ENCODE data around the gene R3HCC1L. TPM values are rescaled to one million over a fixed set of nuclear protein-coding genes. Genes with fewer than 3 reads are reported as not detected.

The R3HCC1L gene
- total and polyA plus RNA-seq, 12 donors, result 6.5 to 24.3 (median 10.1) TPM

DNA sequence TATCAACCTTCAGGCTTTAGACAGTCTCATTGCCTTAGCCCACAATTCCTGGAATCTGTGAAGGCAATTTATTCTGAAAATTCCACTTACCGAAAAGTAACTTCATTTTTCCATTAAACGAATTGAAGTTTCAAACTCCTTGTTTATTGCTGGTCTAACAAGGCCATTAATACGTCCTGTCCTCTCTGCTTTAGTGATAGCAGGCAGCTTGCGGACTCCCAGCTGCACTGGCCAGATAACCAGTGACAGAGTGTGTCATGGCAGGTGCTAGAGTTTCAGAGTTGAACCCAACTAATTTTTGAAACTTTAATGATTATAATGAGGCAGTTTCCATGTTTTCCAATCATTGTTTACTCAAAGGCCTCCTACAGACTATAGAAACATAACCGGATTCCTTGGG lies 102.4 kb downstream of the R3HCC1L start:
- Histone ChIP-seq H3K4me1 (replicated peaks in 1 of 2) (peaks cover 0 to 4% of the 10 kb centered on the region in 2 donors), H3K4me3 (no peak overlapping the region), H3K9me3 (replicated peaks in 1 of 3) (no peaks in the 10 kb centered on the region), H3K27ac (no peak overlapping the region), H3K36me3 (replicated peaks in 1 of 2) (peaks cover 0 to 23% of the 10 kb centered on the region in 2 donors), H3K27me3 (no peaks in the 10 kb centered on the region)
- intact Hi-C loops (cut with DNase I), result no loop called here
- TF ChIP-seq, protein P1, sequence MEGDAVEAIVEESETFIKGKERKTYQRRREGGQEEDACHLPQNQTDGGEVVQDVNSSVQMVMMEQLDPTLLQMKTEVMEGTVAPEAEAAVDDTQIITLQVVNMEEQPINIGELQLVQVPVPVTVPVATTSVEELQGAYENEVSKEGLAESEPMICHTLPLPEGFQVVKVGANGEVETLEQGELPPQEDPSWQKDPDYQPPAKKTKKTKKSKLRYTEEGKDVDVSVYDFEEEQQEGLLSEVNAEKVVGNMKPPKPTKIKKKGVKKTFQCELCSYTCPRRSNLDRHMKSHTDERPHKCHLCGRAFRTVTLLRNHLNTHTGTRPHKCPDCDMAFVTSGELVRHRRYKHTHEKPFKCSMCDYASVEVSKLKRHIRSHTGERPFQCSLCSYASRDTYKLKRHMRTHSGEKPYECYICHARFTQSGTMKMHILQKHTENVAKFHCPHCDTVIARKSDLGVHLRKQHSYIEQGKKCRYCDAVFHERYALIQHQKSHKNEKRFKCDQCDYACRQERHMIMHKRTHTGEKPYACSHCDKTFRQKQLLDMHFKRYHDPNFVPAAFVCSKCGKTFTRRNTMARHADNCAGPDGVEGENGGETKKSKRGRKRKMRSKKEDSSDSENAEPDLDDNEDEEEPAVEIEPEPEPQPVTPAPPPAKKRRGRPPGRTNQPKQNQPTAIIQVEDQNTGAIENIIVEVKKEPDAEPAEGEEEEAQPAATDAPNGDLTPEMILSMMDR (IDR thresholded peaks at IDR 0.05), result no peak
- no peak for TF ChIP-seq POLR2A (IDR thresholded peaks at IDR 0.05)
- WGBS, 4 donors, result 85 to 91% (median 88%) methylated on average over 5 of the region's 5 CpGs
- DNase-seq, result no peak

DNA sequence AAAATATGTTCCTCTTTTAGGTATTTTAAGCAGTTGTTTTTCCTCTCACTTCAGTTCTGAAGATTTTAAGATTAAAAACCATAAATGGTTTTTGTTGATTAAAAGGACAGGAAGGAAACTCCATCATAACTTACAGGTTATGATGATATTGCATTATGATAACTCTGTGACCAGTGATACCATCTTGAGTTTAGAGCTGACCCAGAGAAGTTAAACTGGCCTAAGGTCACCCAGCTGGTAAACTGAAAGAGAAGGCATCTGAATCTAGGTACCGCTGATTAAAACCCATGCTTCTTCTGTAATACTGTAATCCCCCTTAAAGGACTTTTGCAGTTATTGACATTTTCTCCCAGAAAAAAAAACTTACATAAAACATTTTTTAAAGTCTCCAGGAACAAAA lies 103.9 kb downstream of the R3HCC1L start:
- Histone ChIP-seq H3K4me1 (replicated peaks in 1 of 2) (peaks cover 0 to 4% of the 10 kb centered on the region in 2 donors), H3K27me3 (no peaks in the 10 kb centered on the region), H3K9me3 (replicated peaks in 1 of 3) (no peaks in the 10 kb centered on the region), H3K27ac (no peak overlapping the region), H3K36me3 (replicated peaks in 1 of 2) (peaks cover 0 to 23% of the 10 kb centered on the region in 2 donors), H3K4me3 (no peak overlapping the region)
- 92 to 96% (median 95%) methylated on average over 1 of the region's 1 CpG for WGBS, 4 donors
- intact Hi-C loops (cut with DNase I), result no loop called here
- DNase-seq, result no peak
- TF ChIP-seq, protein P1 (IDR thresholded peaks at IDR 0.05), result no peak
- TF ChIP-seq POLR2A (IDR thresholded peaks at IDR 0.05), result no peak

DNA sequence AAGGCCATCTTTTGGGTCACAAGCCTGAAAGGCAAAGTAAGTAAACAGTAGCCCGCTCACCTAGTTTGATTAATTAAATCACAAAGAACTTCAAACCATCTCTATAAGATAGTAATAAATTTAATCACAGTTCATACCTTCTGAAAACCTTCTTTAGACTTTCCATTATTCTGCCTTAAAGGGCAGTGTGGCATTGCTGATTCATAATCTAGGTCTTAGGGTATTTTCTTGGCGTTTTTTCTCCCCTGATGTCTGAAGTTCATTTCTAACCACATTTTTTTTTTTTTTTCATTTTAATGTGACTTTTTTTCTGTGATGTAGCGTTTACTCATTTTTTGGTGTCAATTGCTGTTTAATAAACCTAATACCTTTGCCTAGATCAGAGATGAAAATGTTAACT lies 106.1 kb downstream of the R3HCC1L start:
- H3K4me3 ChIP-seq, result no peak overlapping the region
- H3K9me3 ChIP-seq (replicated peaks in 1 of 3), result no peaks in the 10 kb centered on the region
- H3K36me3 ChIP-seq (replicated peaks in 1 of 2), result peaks cover 0 to 20% of the 10 kb centered on the region in 2 donors
- no peak for TF ChIP-seq POLR2A (IDR thresholded peaks at IDR 0.05)
- TF ChIP-seq, protein P1 (IDR thresholded peaks at IDR 0.05), result no peak
- peaks cover 0 to 3% of the 10 kb centered on the region in 2 donors for H3K4me1 ChIP-seq (replicated peaks in 1 of 2)
- H3K27me3 ChIP-seq, result no peaks in the 10 kb centered on the region
- intact Hi-C loops (cut with DNase I), result no loop called here
- H3K27ac ChIP-seq, result no peak overlapping the region
- 89 to 96% (median 93%) methylated on average over 3 of the region's 3 CpGs for WGBS, 4 donors
- DNase-seq, result no peak

DNA sequence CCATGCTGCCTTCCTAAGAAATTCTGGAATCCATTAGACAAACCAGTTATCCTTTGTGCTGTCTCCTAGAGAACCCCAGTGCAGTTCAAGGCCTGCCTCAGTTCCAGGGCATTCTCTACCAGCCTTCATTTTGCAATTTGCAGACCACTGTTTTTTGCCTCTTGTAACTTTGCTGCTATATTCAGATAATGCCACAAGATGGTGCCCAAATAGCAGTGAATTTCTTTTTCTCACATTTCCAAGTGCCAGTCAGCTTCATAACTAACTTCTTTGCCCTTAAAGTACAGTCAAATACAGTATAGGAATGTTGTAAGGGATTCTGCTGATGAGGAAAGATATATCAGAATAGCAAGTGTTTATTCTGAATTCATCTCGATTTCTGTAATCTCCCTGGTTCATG lies 108.4 kb downstream of the R3HCC1L start:
- WGBS, 4 donors, result 74 to 87% (median 84%) methylated on average over 1 of the region's 1 CpG
- no peak for DNase-seq
- Histone ChIP-seq H3K27ac (no peak overlapping the region), H3K9me3 (replicated peaks in 1 of 3) (no peaks in the 10 kb centered on the region), H3K27me3 (no peaks in the 10 kb centered on the region), H3K4me3 (no peak overlapping the region), H3K4me1 (replicated peaks in 1 of 2) (no peaks in the 10 kb centered on the region), H3K36me3 (replicated peaks in 1 of 2) (peaks cover 0 to 21% of the 10 kb centered on the region in 2 donors)
- intact Hi-C loops (cut with DNase I), result no loop called here
- no peak for TF ChIP-seq POLR2A (IDR thresholded peaks at IDR 0.05)
- TF ChIP-seq, protein P1 (IDR thresholded peaks at IDR 0.05), result peak in 5 of 6 experiments; percentile 20 to 48 (median 41)
